Activated T-cell treated with anti-CD3 and anti-CD28 coated beads for 1 hour (primary cell): ENCODE data around the gene NUP214.
"Not testable (repeated sequence)": the region's sequence is repeated elsewhere in the genome, so short reads cannot be mapped to it uniquely, and the experiment has no call there.

ENCODE experiments used
- DNase-seq: peaks from one replicate; pipeline ENCODE4 v3.0.0-alpha.2; 2020; ENCODE audit warnings: low read depth

NUP214 gene

DNA sequence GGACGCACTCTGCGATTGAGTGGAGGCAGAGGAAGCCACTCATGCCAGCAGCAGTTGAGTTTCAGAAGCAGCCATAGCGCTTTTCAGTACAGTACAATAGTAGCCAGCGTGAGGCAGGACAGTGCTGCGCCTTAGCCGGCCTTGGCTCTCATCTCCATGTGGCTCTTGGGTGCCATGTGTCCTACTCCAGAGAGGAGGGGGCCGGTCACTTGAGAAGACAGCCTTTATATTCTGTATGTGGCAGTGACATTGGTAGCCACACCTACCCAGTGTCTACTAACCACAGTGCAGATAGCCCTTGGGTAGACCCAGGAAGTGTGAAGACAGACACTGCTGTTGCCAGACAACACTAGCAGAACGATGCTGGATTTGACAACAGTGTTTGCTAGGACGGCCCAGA is 108.6 kb downstream of the NUP214 start:
- no peak for DNase-seq

GRCh38 chr9:131234799-131235479 is 109.6 kb downstream of the NUP214 start:
- DNase-seq = no peak

GRCh38 chr9:131235480-131235851 is 110.1 kb downstream of the NUP214 start:
- no peak for DNase-seq

DNA sequence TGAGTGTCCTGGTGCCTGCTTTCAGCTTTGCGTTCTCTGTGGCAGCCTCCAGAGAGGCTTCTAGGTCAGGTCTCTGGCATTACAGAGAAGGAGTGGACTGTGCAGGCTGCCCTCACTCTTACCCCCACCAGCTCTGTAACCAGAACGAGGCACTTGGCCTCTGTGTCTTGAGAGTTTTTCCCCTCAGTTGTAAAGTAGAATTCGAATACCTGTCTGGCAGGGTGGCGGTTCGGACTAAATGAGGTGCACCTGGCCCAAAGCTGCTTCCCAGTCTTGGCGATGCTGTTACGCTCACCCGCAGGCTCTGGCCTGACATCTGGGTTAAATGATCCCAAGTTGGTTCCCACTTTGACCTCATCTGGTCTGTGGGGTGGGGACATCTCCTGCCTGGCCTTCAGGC is 110.8 kb downstream of the NUP214 start:
- no peak for DNase-seq

DNA sequence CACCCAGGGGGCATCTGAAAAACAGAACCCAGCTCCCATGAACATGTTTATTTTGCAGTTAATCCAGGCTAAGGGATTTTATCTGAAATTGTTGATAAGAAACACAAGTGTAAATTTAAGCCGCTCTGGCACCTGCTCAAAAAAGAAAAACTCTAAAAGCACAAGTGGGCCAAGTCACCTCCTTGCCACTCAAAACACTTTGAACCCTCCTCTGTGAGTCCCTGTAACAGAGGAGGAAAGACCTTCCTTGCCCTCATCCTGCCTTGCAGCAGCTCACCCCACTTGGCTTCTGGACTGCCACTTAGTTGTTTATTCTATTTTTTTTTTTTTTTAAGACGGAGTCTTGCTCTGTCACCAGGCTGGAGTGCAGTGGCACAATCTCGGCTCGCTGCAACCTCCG is 111.4 kb downstream of the NUP214 start:
- DNase-seq = no peak

- DNase-seq = no peak
These were observed 111.9 kb downstream of the NUP214 start for GRCh38 chr9:131237291-131237690.

- peak; percentile 74 for DNase-seq
These were observed 112.6 kb downstream of the NUP214 start for GRCh38 chr9:131237931-131238401.

GRCh38 chr9:131238402-131239021 is 113.1 kb downstream of the NUP214 start:
- no peak for DNase-seq

DNA sequence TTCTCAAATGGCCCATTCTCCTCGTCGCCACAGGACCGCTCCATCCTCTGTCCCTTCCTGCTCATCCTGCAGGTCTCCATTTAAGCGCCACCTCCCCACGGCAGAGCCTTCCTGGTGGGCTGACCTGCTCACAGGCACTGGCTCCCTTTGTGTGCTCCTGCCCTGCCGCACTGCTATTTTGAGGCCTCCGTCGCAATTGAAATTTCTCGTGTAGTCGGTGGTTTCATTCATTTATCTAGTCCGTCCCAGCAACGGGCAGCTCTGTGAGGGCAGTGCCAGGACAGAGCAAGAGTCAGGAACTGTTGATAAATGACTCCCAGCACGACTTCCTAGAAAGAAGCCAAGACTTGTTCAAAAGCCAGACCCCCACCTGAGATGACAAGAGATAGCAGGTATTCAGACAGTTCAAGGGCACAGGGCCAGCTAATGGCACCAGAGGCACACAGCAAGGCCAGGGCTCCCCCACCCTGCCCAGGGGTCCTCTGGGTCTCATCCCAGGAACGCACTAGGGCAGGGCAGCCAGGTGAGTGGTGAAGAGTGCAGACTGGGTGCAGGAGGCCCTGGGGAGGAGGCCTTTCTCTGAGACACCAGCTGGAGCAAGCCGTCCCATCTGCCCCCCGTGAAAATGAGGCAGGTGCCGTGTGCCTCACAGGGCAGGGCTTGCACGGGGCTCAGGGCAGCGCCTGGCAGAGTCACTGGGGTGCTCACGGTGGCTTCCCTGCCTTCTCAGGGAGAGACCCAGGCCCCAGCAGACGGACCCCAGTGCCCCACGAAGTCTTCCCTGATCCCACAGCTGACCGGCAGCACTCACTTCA is 114.0 kb downstream of the NUP214 start:
- DNase-seq = no peak

GRCh38 chr9:131240047-131240921 is 114.9 kb downstream of the NUP214 start:
- DNase-seq = no peak

- not testable (repeated sequence) for DNase-seq
These were observed 118.9 kb downstream of the NUP214 start for GRCh38 chr9:131244331-131244730.

- no peak for DNase-seq
These were observed 121.2 kb downstream of the NUP214 start for GRCh38 chr9:131246618-131247017.

GRCh38 chr9:131252120-131252519 is 126.7 kb downstream of the NUP214 start:
- no peak for DNase-seq

- DNase-seq = no peak
These were observed 128.6 kb downstream of the NUP214 start for GRCh38 chr9:131253891-131254491.

DNA sequence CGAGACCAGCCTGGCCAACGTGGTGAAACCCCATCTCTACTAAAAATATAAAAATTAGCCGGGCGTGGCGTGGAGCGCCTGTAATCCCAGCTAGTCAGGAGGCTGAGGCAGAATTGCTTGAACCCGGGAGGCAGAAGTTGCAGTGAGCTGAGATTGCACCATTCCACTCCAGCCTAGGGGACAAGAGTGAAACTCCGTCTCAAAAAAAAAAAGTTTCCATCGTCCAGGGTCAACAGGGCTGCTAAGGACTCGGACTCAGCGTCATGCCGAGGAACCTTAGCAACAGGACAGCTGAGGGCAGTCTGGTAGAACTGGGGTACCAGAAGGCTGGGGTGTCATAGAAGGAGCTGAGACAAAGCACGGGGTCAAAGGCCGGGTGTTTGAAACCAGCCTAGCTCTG is 129.2 kb downstream of the NUP214 start:
- DNase-seq = no peak

DNA sequence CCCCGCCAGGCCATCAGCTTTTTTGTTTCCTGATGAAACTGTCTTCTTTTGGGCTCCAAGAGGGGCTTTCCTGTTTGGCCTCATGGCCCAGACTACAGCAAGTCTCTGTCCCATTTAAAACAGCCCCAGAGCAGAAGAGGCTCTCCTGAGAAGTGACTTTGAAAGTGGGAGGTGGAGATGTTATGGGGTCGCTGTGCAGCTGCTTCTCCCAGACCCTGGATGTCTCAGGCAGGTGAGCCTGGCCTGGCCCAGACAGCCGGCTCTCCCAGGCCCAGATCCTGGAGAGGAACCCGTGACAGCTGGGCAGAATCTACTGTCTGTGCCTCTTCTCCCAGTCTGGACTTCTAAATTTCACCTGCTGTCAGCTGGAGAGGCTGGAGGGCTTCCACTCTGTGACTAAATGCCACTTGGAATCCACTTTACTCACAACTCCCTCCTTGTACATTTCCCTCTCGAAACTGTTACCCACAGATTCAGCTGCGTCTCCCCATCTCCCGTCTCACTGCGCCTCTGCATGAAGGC is 130.4 kb downstream of the NUP214 start:
- no peak for DNase-seq

GRCh38 chr9:131257266-131258025 is 132.1 kb downstream of the NUP214 start:
- no peak for DNase-seq

DNA sequence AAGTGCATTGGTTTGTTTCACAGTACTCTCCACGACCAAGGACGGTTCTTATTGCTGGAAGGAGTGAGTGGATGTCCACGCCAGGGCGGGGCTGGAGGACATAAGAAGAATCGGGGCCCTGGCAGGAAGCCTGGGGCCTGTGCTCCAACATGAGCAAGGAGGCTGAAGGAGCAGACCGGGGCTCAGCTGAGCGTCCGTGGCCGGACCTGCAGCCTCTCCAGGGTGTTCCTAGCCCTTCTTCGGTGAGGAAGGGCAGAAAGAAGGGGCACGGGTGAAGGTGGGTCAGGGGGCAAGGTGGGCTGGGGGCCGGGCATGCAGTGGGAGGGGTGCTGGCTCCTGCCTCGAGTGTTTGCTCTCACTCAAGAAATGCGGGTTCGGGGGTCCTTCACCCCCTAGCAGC is 132.8 kb downstream of the NUP214 start:
- no peak for DNase-seq

- no peak for DNase-seq
These were observed 133.5 kb downstream of the NUP214 start for GRCh38 chr9:131258698-131259431.

DNA sequence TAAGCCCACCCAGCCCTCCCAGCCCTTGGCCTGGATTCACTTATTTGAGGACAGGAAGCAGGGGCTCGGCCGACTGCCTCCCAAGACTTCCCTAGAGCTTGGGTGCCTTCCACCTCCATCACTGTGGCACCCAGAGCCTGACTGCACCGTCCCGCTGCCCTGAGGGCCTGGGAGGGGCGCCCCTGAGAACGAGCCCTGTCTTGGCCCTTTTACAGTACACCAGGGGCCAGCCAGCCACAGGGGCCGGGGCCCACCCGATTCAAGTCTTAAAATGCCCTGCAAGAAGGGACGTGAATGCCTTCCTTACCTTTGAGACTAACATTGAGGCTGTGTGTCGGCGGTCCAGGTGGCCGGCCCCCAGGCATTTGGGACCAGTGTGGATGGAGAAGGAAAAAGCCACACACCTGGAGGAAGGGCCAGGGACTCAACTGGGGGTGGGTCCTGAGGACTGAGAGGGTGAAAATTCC is 134.1 kb downstream of the NUP214 start:
- DNase-seq = no peak
